Fibroblast of peridontal ligament (primary cell): ENCODE results near the gene KRTAP10-8.
"Not testable (repeated sequence)": the region's sequence is repeated elsewhere in the genome, so short reads cannot be mapped to it uniquely, and the experiment has no call there.

Experiments
- DNase-seq: peaks from one replicate; pipeline ENCODE4 v3.0.0-alpha.2; 2010; ENCODE audit errors: extremely low read depth

KRTAP10-8 gene

DNA sequence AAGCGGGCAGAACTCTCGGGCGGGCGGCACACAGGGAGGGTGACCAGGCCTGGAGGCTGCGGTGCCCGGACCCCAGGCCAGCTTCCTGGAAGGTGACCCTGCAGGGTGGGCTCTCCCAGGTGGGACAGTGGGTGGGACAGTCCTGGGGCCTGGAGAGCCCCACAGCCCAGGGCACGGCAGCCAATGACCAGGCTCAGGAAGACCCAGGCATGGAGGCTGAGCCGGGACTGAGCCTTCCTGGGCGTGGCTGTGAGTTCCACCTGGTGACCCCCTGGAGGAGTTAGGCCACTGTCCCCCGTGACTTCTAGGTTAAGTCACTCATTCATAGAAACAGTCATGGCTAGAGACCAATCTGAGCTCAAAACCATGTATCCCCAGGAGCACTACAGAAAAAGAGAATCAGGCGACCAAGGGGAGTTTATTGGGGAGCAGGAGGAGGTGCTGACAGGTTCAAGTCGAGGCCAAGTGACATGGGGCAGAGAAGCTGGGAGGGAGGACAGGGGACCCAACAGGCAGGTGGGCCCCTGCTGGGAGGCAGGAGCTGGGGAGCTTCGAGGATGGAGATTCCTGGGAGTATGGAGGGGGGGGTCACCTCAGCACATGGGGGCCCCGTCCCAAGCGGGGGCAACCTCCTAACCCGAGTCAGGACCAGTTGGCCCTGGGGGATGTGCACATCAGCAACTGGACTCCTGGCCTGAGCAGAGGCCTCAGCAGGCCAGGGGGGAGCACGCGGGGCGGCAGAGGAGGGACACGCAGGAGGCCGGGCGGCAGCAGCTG lies 32.6 kb upstream of the KRTAP10-8 start:
- DNase-seq = no peak

- DNase-seq = no peak
These were observed 32.1 kb upstream of the KRTAP10-8 start for GRCh38 chr21:44579833-44580144.

DNA sequence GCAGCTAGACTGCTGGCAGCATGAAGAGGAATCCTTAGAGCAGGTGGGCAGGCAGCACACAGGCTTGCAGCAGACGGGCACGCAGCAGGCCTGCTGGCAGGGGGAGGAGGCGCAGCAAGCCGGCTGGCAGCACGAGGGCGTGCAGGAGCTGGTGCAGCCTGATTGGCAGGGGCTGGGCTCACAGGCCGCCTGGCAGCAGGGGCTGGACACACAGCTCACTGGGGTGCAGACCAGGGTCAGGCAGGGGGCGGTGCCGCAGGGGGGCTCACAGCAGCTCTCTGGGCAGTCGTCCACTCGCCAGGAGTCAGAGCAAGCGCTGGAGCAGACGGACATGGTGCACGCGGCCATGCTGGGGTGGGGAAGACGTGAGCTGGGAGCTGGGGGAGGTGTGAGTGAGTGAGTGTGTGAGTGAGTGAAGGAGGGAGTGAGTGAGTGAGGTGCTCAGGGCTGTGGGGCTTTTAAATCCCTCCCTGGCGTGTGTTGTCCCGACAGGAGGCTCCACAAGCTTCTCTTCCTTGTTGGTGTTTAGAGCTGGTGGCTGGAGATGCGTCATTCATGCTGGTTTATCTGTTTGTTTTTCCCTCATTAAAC lies 31.6 kb upstream of the KRTAP10-8 start, which contains the start of gene KRTAP10-5:
TSS of gene KRTAP10-5 (minus strand) at position 374 of the 591 bp plus-strand sequence. CDS start at position 348, 26 bp downstream.
- not testable (repeated sequence) for DNase-seq

GRCh38 chr21:44581158-44581557 lies 30.7 kb upstream of the KRTAP10-8 start:
- no peak for DNase-seq

DNA sequence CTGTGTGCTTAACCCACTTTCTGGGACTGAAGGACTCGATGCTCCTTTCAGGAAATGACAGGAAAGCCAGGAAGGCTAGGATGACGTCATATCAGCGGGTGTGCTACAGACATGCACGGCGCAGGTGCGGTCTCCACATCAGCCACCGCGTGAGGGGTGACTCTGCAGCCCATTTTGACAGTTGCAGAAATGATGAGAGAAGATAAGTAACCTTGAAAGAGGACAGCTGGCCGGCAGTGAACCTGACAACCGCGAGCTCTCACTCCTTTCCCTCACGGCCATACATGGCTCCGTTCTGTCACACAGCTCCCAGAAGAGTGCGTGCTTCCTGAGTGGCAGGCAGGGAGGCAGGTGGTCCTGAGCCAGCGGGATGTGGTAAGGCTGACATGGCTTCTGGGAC lies 29.8 kb upstream of the KRTAP10-8 start:
- no peak for DNase-seq

DNA sequence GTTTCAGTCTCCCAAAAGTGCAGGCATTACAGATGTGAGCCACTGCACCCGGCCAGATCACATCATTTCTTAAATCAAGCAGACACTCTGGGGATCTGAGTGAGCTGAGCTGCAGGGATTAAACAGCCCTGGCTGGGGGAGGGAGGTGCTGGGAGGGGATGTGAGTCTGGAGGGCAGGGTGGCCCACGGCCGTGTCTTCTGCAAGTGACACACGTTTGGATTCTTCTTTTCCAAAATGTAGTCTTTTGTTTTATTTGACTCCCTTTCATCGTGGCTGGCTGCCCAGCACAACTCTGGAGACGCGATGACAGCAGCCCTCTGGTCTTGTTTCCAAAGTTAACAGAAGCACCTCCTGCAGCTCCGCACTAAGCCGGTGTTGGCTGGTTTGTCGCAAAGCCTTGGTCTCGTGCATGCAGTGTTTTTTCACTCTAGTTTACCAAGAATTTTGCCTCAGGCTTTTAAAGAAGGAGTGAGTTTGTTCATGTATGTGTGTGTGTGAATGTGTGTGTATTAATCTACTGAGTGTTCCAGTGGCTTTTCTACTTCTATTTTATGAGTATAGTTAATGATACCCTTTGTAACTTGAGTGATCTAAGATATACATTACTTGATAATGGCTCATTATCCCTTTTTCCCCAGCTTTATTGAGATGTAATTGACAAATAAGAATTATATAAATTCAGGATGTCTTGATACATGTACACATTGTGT lies 28.6 kb upstream of the KRTAP10-8 start:
- DNase-seq = no peak

DNA sequence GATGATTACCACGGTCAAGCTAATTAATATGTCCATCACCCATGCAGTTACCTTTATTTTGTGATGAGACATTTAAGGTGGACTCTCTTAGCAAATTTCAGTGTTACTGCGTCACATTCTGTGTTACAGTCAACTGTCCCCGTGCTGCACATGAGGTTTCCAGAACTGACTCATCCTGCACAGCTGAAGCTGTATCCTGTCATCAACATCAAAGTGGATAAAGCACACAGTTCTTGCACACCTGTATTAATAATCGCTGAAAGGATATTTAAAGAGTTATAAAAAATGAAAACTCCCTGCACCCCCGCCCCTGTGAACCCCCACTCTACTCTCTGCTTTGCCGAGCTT lies 28.1 kb upstream of the KRTAP10-8 start:
- no peak for DNase-seq

- no peak for DNase-seq
These were observed 26.0 kb upstream of the KRTAP10-8 start for GRCh38 chr21:44585892-44586291.

DNA sequence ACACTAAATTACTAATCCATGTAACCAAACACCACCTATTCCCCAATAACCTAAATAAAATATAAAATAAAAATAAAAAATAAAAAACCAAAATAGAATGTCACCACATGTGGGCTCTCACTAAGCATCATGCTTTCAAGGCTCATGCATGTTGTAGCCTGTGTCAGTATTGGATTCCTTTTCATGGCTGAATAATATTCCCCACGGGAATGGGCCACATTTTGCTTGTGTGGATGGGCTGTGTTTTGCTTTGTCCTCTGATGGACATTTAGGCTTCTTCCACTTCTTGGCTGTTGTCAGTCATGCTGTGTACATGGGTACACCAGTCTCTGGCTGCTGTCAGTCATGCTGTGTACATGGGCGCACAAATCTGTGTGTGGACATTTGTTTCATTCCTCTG lies 22.8 kb upstream of the KRTAP10-8 start:
- no peak for DNase-seq

- no peak for DNase-seq
These were observed 22.1 kb upstream of the KRTAP10-8 start for GRCh38 chr21:44589586-44590305.

DNA sequence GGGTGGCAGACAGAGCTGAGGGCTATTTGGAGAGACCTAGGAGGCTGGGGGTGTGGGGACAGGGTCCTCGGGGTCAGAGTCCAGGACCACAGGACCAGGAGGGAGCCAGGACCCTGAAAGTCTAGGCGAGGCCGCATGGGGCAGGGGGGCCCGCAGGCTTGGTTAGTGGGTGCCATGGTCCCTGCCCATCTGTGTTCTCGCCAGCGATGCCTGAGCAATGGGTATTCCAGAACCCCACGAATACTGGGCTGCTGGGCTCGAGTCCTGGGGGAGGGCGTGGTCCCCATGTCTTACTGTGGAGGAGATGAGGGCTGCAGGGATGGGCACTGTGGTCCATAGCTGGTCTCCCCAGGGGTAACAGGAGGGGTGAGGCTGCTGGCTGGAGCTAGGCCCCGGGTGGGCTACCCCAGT lies 21.6 kb upstream of the KRTAP10-8 start:
- no peak for DNase-seq

DNA sequence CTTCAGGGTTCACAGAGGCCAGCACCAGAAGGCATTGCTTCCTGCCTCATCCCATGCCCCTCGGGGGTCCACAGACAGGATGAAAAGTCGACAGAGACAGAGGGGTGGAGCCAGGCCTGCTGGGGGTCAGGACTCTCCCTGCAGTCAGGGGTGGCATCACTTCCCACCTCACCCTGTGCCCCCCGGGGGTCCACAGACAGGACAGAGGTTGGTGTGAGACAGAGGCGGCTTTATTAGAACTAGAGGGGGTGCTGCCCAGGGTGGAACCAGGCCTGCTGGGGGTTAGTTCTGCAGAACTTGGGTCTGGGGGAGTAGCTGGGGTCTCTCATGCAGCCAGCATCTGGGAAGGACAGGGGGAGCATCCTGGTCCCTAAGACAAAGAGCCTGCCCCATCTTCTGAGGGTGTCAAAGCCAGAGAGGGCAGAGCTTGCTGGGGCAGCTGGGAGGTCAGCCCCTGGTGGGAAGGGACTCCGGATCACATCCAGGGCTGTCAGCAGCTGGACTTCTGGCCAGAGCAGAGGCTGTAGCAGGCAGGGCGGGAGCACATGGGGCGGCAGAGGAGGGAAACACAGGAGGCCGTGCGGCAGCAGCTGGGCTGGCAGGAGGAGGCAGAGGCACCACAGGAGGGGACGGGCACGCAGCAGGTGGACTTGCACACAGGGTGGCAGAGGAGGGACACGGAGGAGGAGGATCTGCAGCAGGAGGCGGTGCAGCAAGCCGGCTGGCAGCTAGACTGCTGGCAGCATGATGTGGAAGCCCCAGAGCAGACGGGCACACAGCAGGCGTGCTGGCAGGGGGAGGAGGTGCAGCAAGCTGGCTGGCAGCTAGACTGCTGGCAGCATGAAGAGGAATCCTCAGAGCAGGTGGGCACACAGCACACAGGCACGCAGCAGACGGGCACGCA lies 20.7 kb upstream of the KRTAP10-8 start:
- DNase-seq = not testable (repeated sequence)

DNA sequence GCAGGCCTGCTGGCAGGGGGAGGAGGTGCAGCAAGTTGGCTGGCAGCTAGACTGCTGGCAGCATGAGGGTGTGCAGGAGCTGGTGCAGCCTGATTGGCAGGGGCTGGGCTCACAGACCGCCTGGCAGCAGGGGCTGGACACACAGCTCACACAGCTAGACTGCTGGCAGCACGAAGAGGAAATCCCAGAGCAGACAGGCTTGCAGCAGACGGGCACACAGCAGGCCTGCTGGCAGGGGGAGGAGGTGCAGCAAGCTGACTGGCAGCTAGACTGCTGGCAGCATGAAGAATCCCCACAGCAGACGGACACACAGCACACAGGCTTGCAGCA lies 20.1 kb upstream of the KRTAP10-8 start:
- DNase-seq = not testable (repeated sequence)

GRCh38 chr21:44592446-44593311 lies 19.2 kb upstream of the KRTAP10-8 start, which contains the start of gene KRTAP10-6:
TSS of gene KRTAP10-6 (minus strand) at chr21:44592505. CDS start at chr21:44592484, 21 bp downstream.
- DNase-seq = no peak

DNA sequence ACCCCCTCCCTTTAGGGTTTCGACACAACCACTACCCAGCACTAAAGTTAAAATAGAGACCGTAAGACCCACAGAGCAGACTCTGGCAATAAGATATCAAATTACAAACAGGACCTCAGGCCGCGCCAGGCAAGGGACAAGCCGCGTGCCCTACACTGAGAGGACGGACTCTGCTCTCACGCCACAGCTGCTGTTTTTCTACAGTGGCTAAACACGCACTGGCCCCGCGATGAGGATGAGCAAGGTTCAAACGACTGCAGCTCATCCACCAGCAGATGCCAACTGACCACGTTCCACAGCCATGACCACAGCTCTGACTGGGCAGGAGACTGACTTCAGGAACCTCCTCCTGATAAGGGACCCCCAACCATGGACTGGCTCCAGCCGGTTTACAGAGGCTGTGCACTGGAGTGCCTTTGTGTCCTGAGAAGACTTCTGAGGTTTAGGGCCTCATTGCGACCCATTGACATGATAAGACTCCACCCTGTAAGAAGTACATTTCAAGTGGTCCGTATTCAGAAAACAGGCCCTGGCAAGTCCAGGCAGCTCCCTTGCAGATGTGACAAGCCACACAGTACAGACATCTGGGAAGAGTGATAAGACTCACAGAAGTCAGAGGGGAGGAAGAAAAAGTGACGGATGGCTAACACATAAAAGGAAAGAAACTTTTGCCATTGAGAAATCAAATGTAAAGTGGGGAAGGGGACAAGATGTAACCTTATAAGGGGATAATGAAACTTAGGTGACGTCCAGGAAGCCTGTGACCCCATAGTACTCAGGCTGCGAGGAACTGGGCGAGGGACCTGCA lies 18.1 kb upstream of the KRTAP10-8 start:
- DNase-seq = no peak

GRCh38 chr21:44594406-44594916 lies 17.4 kb upstream of the KRTAP10-8 start:
- no peak for DNase-seq

GRCh38 chr21:44595524-44595923 lies 16.4 kb upstream of the KRTAP10-8 start:
- DNase-seq = no peak

DNA sequence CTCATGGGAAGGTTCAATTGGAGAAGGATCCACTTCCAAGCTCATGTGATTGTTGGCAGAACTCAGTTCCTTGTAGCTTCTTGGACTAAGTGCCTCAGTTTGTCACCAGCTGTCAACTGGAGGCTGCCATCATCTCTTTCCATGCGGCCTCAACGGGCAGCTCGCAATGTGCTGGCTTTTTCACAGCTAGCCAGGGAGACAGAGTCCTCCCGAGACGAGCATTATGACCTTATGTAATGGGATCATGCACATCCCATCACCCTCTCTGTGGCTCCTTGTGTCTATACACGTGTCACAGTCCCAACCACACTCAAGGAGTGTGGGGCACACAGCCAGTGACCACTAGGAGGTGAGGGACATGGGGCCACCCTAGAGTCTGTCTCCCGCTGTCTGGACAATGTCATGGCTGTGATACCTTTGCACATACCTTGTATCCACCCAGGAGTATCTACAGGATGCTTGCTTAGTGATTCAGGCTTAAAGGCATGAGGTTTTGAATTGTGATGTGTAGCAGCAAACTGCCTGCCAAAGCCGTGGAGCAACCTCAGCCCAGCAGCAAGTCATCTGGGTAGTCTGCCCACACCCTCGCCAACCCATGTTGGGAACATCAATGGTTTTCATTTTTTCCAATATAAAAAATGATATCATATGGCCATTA lies 15.7 kb upstream of the KRTAP10-8 start:
- DNase-seq = no peak

- no peak for DNase-seq
These were observed 13.8 kb upstream of the KRTAP10-8 start for GRCh38 chr21:44598061-44598460.
